GM12878 (cell line): ENCODE results near the gene AFF2. TPM values are rescaled to one million over a fixed set of nuclear protein-coding genes. Genes with fewer than 3 reads are reported as not detected.

ENCODE experiments used
- ATAC-seq: fragments of 200-7000 bp; cut with Tn5 transposase; 3 replicates; pipeline ENCODE4 v1.9.1; 2020; ENCODE audit warnings: mild to moderate bottlenecking, moderate library complexity
- BruUV-seq: library from RNA; stranded (reverse); fragments of 400-500 nt; replicated peaks from 2 replicates; lab custom pipeline; 2021; lab: Mats Ljungman, UMichigan
- CTCF ChIA-PET: fragments of 300-600 bp; sonication (Branson Sonifier 250); formaldehyde crosslinking; extraction: SDS; loops from one replicate; lab custom pipeline; 2021; ENCODE audit warnings: inconsistent platforms; lab: Yijun Ruan, JAX
- POLR2A ChIA-PET: fragments of 350-600 bp; formaldehyde crosslinking; extraction: SDS; loops from one replicate; lab custom pipeline; 2021; ENCODE audit warnings: inconsistent platforms; lab: Charles Lee
- RAD21 ChIA-PET: fragments of 300-600 bp; sonication (Branson Sonifier 250); formaldehyde crosslinking; loops from one replicate; lab custom pipeline; 2023; ENCODE audit warnings: antibody characterized with exemption; ENCODE audit not compliant: unreplicated experiment; lab: Charles Lee
- SMC1A ChIA-PET: fragments of 300-600 bp; sonication (Branson Sonifier 250); formaldehyde crosslinking; loops from one replicate; lab custom pipeline; 2023; ENCODE audit not compliant: unreplicated experiment, uncharacterized antibody; lab: Charles Lee
- DNase-seq: peaks from one replicate; pipeline ENCODE4 v3.0.0-alpha.2; 2011; ENCODE audit warnings: low read depth, low spot score
- FAIRE-seq: peaks from 3 replicates; lab custom pipeline; 2011; peaks lifted over from hg19 to GRCh38; lab: Jason Lieb, UNC
- H2AFZ ChIP-seq: 2 replicates; pipeline ENCODE4 v1.6.0; 2011; ENCODE audit warnings: low read depth, low read length, control low read depth; ENCODE audit not compliant: control insufficient read depth
- H3K27ac ChIP-seq: 2 replicates; pipeline ENCODE4 v1.5.1; 2011; ENCODE audit warnings: control low read depth; ENCODE audit not compliant: control insufficient read depth, insufficient read depth
- H3K27me3 ChIP-seq, 2 experiments: replicated peaks in 1 of 2; 2 replicates each; pipeline versions ENCODE4 v1.6.0 to v1.6.1; 2011; ENCODE audit warnings: low read length in 1 of 2; ENCODE audit not compliant: control insufficient read depth in 2 of 2, insufficient read depth in 2 of 2
- H3K36me3 ChIP-seq, 2 experiments: 2 replicates each; pipeline ENCODE4 v1.5.1; 2011; ENCODE audit warnings: low read length in 1 of 2; ENCODE audit not compliant: control insufficient read depth in 2 of 2, insufficient read depth in 2 of 2
- H3K4me1 ChIP-seq: 2 replicates; pipeline ENCODE4 v1.6.1; 2011; ENCODE audit warnings: mild to moderate bottlenecking, low read length, moderate library complexity, mixed read lengths; ENCODE audit not compliant: control insufficient read depth, insufficient read depth
- H3K4me2 ChIP-seq: 2 replicates; pipeline ENCODE4 v1.6.0; 2011; ENCODE audit warnings: control low read depth; ENCODE audit not compliant: control insufficient read depth, insufficient read depth
- H3K4me3 ChIP-seq: fragments of 200-600 bp; sonication (generic); 2 replicates; pipeline ENCODE4 v1.5.1; 2016
- H3K79me2 ChIP-seq: 2 replicates; pipeline ENCODE4 v1.6.0; 2011; ENCODE audit warnings: low read length; ENCODE audit not compliant: control insufficient read depth, insufficient read depth
- H3K9ac ChIP-seq: 2 replicates; pipeline ENCODE4 v1.8.0; 2011; ENCODE audit warnings: low read length, control low read depth, mixed read lengths; ENCODE audit not compliant: control insufficient read depth, insufficient read depth
- H3K9me3 ChIP-seq: replicated peaks from 3 replicates; pipeline ENCODE4 v1.5.1; 2011; ENCODE audit warnings: mild to moderate bottlenecking, low read length; ENCODE audit not compliant: control insufficient read depth, insufficient read depth
- H4K20me1 ChIP-seq: 2 replicates; pipeline ENCODE4 v1.6.0; 2011; ENCODE audit not compliant: control insufficient read depth, insufficient read depth
- CHD4 ChIP-seq: fragments of 200-600 bp; sonication (generic); IDR thresholded peaks from 2 replicates; pipeline ENCODE4 v1.6.1; 2016; ENCODE audit warnings: mild to moderate bottlenecking
- FOXK2 ChIP-seq: fragments of 450-650 bp; IDR thresholded peaks from 2 replicates; pipeline ENCODE4 v1.6.1; 2017; ENCODE audit warnings: mild to moderate bottlenecking, moderate library complexity
- MXI1 ChIP-seq: fragments of 150-350 bp; IDR thresholded peaks from 2 replicates; pipeline ENCODE4 v1.6.1; 2011; ENCODE audit warnings: low read depth, mild to moderate bottlenecking, inconsistent platforms, low read length, improper control_type of control experiment
- NR2C2 ChIP-seq: IDR thresholded peaks from 2 replicates; pipeline ENCODE4 v1.6.1; 2011; ENCODE audit warnings: borderline replicate concordance, low read depth; ENCODE audit not compliant: control insufficient read depth, insufficient read length
- NRF1 ChIP-seq: conservative IDR thresholded peaks from 2 replicates; pipeline ENCODE4 v1.6.1; 2011; ENCODE audit warnings: mild to moderate bottlenecking, low read depth, low read length, improper control_type of control experiment
- PML ChIP-seq: IDR thresholded peaks from 2 replicates; pipeline ENCODE4 v1.6.1; 2012; ENCODE audit warnings: low read length, inconsistent platforms
- SKIL ChIP-seq: fragments of 450-650 bp; IDR thresholded peaks from 2 replicates; pipeline ENCODE4 v1.6.1; 2017; ENCODE audit warnings: mild to moderate bottlenecking, low read depth, inconsistent platforms; ENCODE audit not compliant: poor library complexity, severe bottlenecking
- SUPT20H ChIP-seq: IDR thresholded peaks from 2 replicates; pipeline ENCODE4 v1.6.1; 2011; ENCODE audit warnings: low read depth, mild to moderate bottlenecking, low read length, moderate library complexity, borderline replicate concordance; ENCODE audit not compliant: control insufficient read depth
- ZBED1 ChIP-seq: IDR thresholded peaks from 2 replicates; pipeline ENCODE4 v1.6.1; 2016; ENCODE audit warnings: borderline replicate concordance
- ZNF592 ChIP-seq: fragments of 450-650 bp; IDR thresholded peaks from 2 replicates; pipeline ENCODE4 v1.6.1; 2017; ENCODE audit warnings: mild to moderate bottlenecking, moderate library complexity
- WGBS: methylation state at CpG from one replicate; pipeline ENCODE4 v1.1.6; 2016; ENCODE audit warnings: low lambda C conversion rate; ENCODE audit not compliant: insufficient replicate concordance, insufficient coverage; ENCODE audit errors: missing lambda C conversion rate; 5-methylcytosine and 5-hydroxymethylcytosine counted together
- in situ Hi-C: fragments of 300-500 bp; cut with MboI; formaldehyde crosslinking; loops from 9 replicates; pipeline ENCODE4 v1.14.3; 2018; ENCODE audit warnings: mixed read lengths
- intact Hi-C: fragments of 100-400 bp; cut with micrococcal nuclease; formaldehyde crosslinking; loops from one replicate; pipeline ENCODE4 v1.14.2; 2022; ENCODE audit not compliant: unreplicated experiment
- polyA plus RNA-seq, 11 experiments: library from polyadenylated mRNA; depleted of rRNA in 4 of 11; unstranded in 6 of 11; stranded (reverse) in 5 of 11; fragments of >200 nt; fragmentation: Nextera tagmentation in 4 of 11; fragmentation: Illumina TruSeq in 1 of 11; extraction: Ambion mirVana in 4 of 11; extraction: Trizol in 1 of 11; gene quantifications; 1 replicate in 1 of 11; 2 replicates in 10 of 11; pipeline versions ENCODE4 v1.2.1 to v1.2.3, GENCODE V29; 2011 to 2016; ENCODE audit warnings: inconsistent platforms in 2 of 11, missing spikeins in 2 of 11, low read depth in 1 of 11
- total RNA-seq, 4 experiments: library from RNA; depleted of rRNA in 3 of 4; stranded (reverse); fragments of >200 nt in 3 of 4; fragmentation: Illumina TruSeq in 1 of 4; extraction: Trizol in 1 of 4; gene quantifications; 2 replicates each; pipeline versions ENCODE4 v1.2.1 to v1.2.3, GENCODE V29; 2013 to 2021

The AFF2 gene
- total and polyA plus RNA-seq, 10 of the 15 experiments (the other 5 are each of a cell fraction or from before 2014, with no cell fraction given): under 0.01 to 0.03 TPM; not detected in 8

- H3K4me2 ChIP-seq: no peak overlapping the region
- SMC1A ChIA-PET: no interaction called here
- no peaks in the 10 kb centered on the region for H3K4me1 ChIP-seq
- H4K20me1 ChIP-seq: no peaks in the 10 kb centered on the region
- FAIRE-seq: no peak
- H2AFZ ChIP-seq: no peak overlapping the region
- no peak for TF ChIP-seq SUPT20H
- TF ChIP-seq PML: no peak
- TF ChIP-seq NR2C2: no peak
- no peak for TF ChIP-seq FOXK2
- TF ChIP-seq ZNF592: no peak
- no peak for TF ChIP-seq ZBED1
- no peak for TF ChIP-seq CHD4
- TF ChIP-seq MXI1: no peak
- no peak for TF ChIP-seq NRF1
- TF ChIP-seq SKIL: no peak
- TF ChIP-seq, all 136 proteins: peak for 0
- ChIA-PET POLR2A (no interaction called here), CTCF (no interaction called here), RAD21 (no interaction called here)
- ATAC-seq: no peak
- no peaks in the 10 kb centered on the region for H3K79me2 ChIP-seq
- no peaks in the 10 kb centered on the region for H3K9me3 ChIP-seq
- no peaks in the 10 kb centered on the region for H3K27me3 ChIP-seq
- no peak overlapping the region for H3K9ac ChIP-seq
- in situ Hi-C loops (no loop called here), intact Hi-C loops (no loop called here)
- H3K27ac ChIP-seq: no peak overlapping the region
- no TSS peak for BruUV-seq
- 22% methylated on average over 3 of the region's 3 CpGs for WGBS
- H3K4me3 ChIP-seq: no peak overlapping the region
- no peaks in the 10 kb centered on the region for H3K36me3 ChIP-seq
- DNase-seq: no peak
Measured at GRCh38 chrX:148577741-148578140, 77.3 kb downstream of the AFF2 start.
